CD4-positive, alpha-beta T cell (primary cell): ENCODE results near the gene C2orf66. TPM values are rescaled to one million over a fixed set of nuclear protein-coding genes. Genes with fewer than 3 reads are reported as not detected.

Source experiments
- ATAC-seq: fragments of 200-7000 bp; cut with Tn5 transposase; one replicate; pipeline ENCODE4 v1.10.0; 2022; ENCODE audit warnings: mild to moderate bottlenecking; ENCODE audit not compliant: poor library complexity
- CTCF ChIA-PET: fragments of 350-600 bp; sonication (Branson Sonifier 250); formaldehyde crosslinking; loops from one replicate; lab custom pipeline; 2021; ENCODE audit warnings: antibody characterized with exemption, inconsistent platforms; lab: Charles Lee
- POLR2A ChIA-PET: fragments of 350-600 bp; sonication (Branson Sonifier 250); formaldehyde crosslinking; loops from one replicate; lab custom pipeline; 2021; ENCODE audit warnings: antibody characterized with exemption, inconsistent platforms; lab: Charles Lee
- DNase-seq, 14 experiments: peaks; one replicate each; pipeline ENCODE4 v3.0.0-alpha.2; 2013 to 2020; ENCODE audit warnings: mixed read lengths in 2 of 14
- H3K27ac ChIP-seq, 2 donors: one replicate each; pipeline versions ENCODE4 v1.5.1 to v1.7.0; 2013; ENCODE audit warnings: low read length in 2 of 2, low read depth in 1 of 2, mild to moderate bottlenecking in 1 of 2
- H3K27me3 ChIP-seq, 2 experiments: 1 replicate in 1 of 2; 2 replicates in 1 of 2; pipeline versions ENCODE4 v1.6.1 to v1.7.0; 2013; ENCODE audit warnings: low read length in 2 of 2, control low read depth in 1 of 2, mild to moderate bottlenecking in 1 of 2, moderate library complexity in 1 of 2; ENCODE audit not compliant: insufficient read depth in 2 of 2, control insufficient read depth in 1 of 2
- H3K36me3 ChIP-seq: one replicate; pipeline ENCODE4 v1.6.1; 2013; ENCODE audit warnings: low read length, control low read depth; ENCODE audit not compliant: insufficient read depth
- H3K4me1 ChIP-seq: one replicate; pipeline ENCODE4 v1.6.1; 2013; ENCODE audit warnings: low read length, control low read depth; ENCODE audit not compliant: insufficient read depth
- H3K4me3 ChIP-seq: one replicate; pipeline ENCODE4 v1.5.1; 2013; ENCODE audit warnings: mild to moderate bottlenecking, low read length, moderate library complexity
- H3K9me3 ChIP-seq, 2 experiments: 1 replicate in 1 of 2; 2 replicates in 1 of 2; pipeline versions ENCODE4 v1.6.1 to v1.7.0; 2013; ENCODE audit warnings: low read length in 2 of 2, mild to moderate bottlenecking in 2 of 2, control low read depth in 1 of 2, moderate library complexity in 1 of 2; ENCODE audit not compliant: control insufficient read depth in 1 of 2, insufficient read depth in 1 of 2
- H3K27ac Mint-ChIP-seq: one replicate; pipeline ENCODE4 v1.8.0; 2020; ENCODE audit warnings: mixed read lengths
- H3K27me3 Mint-ChIP-seq: one replicate; pipeline ENCODE4 v1.8.0; 2021; ENCODE audit warnings: mixed read lengths
- H3K36me3 Mint-ChIP-seq: one replicate; pipeline ENCODE4 v1.8.0; 2021; ENCODE audit warnings: low read depth, mixed read lengths
- H3K4me1 Mint-ChIP-seq: one replicate; pipeline ENCODE4 v1.8.0; 2021; ENCODE audit warnings: low read depth, mixed read lengths
- H3K4me3 Mint-ChIP-seq: one replicate; pipeline ENCODE4 v1.8.0; 2020; ENCODE audit warnings: mild to moderate bottlenecking, mixed read lengths
- H3K9me3 Mint-ChIP-seq: one replicate; pipeline ENCODE4 v1.8.0; 2020; ENCODE audit warnings: mixed read lengths
- CTCF ChIP-seq: fragments of 200-600 bp; IDR thresholded peaks from one replicate; pipeline ENCODE4 v1.8.0; 2022; ENCODE audit warnings: antibody characterized with exemption, mild to moderate bottlenecking
- intact Hi-C, 2 experiments: fragments of 100-400 bp; cut with DNase I in 1 of 2; cut with micrococcal nuclease in 1 of 2; formaldehyde crosslinking; loops; one replicate each; pipeline versions ENCODE4 v1.15.1 to v1.9.0; 2023 to 2025; cut with DNase I, micrococcal nuclease
- total RNA-seq, 174 experiments: library from RNA in 2 of 174; stranded (reverse) in 2 of 174; gene quantifications; one replicate each; pipeline ENCODE4 v1.2.3 and lab custom pipeline; 2021 to 2026

C2orf66 gene
- total RNA-seq, 2 experiments from 2014 or later = not detected

- peaks cover 2% of the 10 kb centered on the region for H3K36me3 ChIP-seq
- no peaks in the 10 kb centered on the region for H3K4me1 ChIP-seq
- H3K9me3 ChIP-seq = no peaks in the 10 kb centered on the region
- Mint-ChIP-seq H3K27ac (no peak overlapping the region), H3K27me3 (no peaks in the 10 kb centered on the region), H3K4me3 (no peak overlapping the region), H3K9me3 (no peaks in the 10 kb centered on the region), H3K4me1 (no peaks in the 10 kb centered on the region), H3K36me3 (peaks cover 25% of the 10 kb centered on the region)
- no peak for DNase-seq
- ATAC-seq = no peak
- POLR2A ChIA-PET = no interaction called here
- H3K27me3 ChIP-seq = no peaks in the 10 kb centered on the region
- CTCF ChIA-PET = no interaction called here
- H3K27ac ChIP-seq = no peak overlapping the region
- TF ChIP-seq CTCF = no peak
- H3K4me3 ChIP-seq = no peak overlapping the region
- intact Hi-C loops = no loop called here
These were observed 27.3 kb upstream of the C2orf66 start for GRCh38 chr2:196836440-196836839.

GRCh38 chr2:196830701-196831100, 21.5 kb upstream of the C2orf66 start:
- ATAC-seq (no peak), DNase-seq (no peak)
- Mint-ChIP-seq H3K36me3 (no peaks in the 10 kb centered on the region), H3K27me3 (no peaks in the 10 kb centered on the region), H3K27ac (no peak overlapping the region), H3K9me3 (no peaks in the 10 kb centered on the region), H3K4me3 (no peak overlapping the region), H3K4me1 (no peaks in the 10 kb centered on the region)
- Histone ChIP-seq H3K9me3 (no peaks in the 10 kb centered on the region), H3K4me3 (no peak overlapping the region), H3K27ac (no peak overlapping the region), H3K4me1 (no peaks in the 10 kb centered on the region), H3K36me3 (no peaks in the 10 kb centered on the region), H3K27me3 (no peaks in the 10 kb centered on the region)
- CTCF ChIA-PET = no interaction called here
- TF ChIP-seq CTCF = no peak
- POLR2A ChIA-PET = no interaction called here
- intact Hi-C loops = no loop called here

- no peak for TF ChIP-seq CTCF
- intact Hi-C loops = no loop called here
- H3K9me3 Mint-ChIP-seq = no peaks in the 10 kb centered on the region
- H3K27me3 Mint-ChIP-seq = peaks cover 1% of the 10 kb centered on the region
- no peak overlapping the region for H3K4me3 Mint-ChIP-seq
- H3K9me3 ChIP-seq = no peaks in the 10 kb centered on the region
- H3K27me3 ChIP-seq = no peaks in the 10 kb centered on the region
- no peak overlapping the region for H3K27ac Mint-ChIP-seq
- H3K4me1 Mint-ChIP-seq = no peaks in the 10 kb centered on the region
- CTCF ChIA-PET = no interaction called here
- ATAC-seq = no peak
- no peaks in the 10 kb centered on the region for H3K4me1 ChIP-seq
- no peaks in the 10 kb centered on the region for H3K36me3 Mint-ChIP-seq
- no peak overlapping the region for H3K4me3 ChIP-seq
- no peak overlapping the region for H3K27ac ChIP-seq
- H3K36me3 ChIP-seq = no peaks in the 10 kb centered on the region
- no peak for DNase-seq
- POLR2A ChIA-PET = no interaction called here
These were observed 18.2 kb upstream of the C2orf66 start for GRCh38 chr2:196827356-196827755.
